Measurements from ENCODE around the gene GOLGA8S.
"Not testable (repeated sequence)": the region's sequence is repeated elsewhere in the genome, so short reads cannot be mapped to it uniquely, and the experiment has no call there.

Gene GOLGA8S, protein sequence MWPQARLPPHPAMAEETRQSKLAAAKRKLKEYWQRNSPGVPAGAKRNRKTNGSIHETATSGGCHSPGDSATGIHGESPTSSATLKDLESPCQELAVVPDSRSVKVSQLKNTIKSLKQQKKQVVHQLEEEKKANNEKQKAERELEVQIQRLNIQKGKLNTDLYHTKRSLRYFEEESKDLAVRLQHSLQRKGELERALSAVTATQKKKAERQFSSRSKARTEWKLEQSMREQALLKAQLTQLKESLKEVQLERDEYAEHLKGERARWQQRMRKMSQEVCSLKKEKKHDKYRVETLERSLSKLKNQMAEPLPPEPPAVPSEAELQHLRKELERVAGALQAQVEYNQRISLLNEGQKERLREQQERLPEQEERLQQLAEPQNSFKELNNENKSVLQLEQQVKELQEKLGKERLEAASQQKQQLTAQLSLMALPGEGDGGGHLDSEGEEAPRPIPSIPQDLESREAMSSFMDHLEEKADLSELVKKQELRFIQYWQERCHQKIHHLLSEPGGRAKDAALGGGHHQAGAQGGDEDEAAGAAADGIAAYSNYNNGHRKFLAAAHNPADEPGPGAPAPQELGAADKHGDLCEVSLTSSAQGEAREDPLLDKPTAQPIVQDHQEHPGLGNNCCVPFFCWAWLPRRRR

DNA sequence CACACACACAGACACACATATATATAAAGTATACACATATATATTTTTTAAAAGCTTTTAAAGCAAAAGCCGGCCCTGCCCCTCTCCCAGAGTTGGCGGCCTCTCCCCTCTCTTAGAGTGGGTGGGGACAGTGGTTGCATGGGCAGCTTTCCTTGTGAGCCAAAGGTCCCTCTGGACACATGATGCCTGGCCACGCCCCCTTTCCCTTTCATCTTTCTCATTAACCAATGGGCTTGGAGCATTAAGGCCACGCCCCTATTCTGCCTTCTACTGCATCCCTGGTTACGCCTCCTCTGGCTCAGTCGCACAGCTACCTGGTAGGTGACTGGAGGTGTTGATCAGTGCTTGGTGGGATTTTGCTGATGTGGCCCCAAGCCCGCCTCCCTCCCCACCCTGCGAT is at the start of gene GOLGA8S:
GOLGA8S (plus strand) TSS at position 301 of the 400 bp plus-strand sequence; CDS start at position 363, 62 bp downstream.
- DNase-seq (ENCODE audit: low spot score), result not testable (repeated sequence)

DNA sequence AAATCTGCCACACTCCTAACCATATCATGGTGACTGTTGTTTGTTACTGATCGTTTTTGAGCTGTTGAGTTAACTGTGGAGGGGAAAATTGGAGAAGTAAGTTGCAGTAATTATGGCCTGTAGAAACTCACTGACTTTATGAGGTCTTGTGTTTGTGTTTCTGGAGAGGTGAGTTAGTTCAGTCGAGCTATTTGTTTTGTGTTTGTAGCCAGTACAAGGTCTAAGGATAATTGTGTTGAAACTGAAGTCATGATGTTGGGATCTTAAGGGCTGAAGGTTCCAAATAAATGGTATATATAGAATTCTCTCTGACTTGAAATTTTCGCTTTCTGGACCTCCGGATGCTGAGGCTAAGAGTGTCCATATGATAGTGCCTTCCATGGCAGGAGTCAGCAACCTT is 49.7 kb upstream of the GOLGA8S start:
- DNase-seq (ENCODE audit: low spot score), result peak; percentile 7

DNA sequence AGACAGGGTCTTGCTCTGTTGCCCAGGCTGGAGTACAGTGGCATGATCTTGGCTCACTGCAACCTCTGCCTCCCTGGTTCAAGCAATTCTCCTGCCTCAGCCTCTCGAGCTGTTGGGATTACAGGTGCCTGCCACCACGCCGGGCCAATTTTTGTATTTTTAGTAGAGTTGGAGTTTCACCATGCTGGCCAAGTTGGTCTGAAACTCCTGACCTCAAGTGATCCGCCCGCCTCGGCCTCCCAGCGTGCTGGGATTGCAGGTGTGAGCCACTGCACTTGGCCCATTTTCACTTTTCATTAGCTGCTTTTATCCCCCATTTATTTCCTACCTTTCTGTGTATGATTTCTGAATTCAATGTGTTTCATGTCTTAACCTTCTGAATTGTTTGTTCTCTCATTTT is 48.6 kb upstream of the GOLGA8S start:
- DNase-seq (ENCODE audit: low spot score), result not testable (repeated sequence)

DNA sequence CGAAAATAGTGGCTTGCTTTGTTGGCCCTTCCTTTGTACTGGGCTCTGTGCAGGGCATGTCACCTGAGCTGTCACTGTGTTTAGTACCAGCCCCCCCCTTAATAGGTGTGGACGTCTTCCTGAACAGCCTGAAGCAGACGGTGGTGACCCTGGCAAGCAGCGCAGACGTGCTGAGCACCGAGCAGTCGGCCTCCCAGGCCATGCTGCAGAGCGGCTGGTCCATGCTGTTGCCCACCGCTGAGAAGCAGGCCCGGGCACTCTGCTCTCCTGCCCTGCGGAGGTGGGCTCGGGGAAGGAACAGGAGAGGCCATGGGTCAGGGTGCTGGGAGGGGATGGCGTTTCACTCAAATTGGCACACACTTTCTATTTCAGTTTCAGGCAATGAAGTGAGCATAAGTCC is 43.3 kb upstream of the GOLGA8S start:
- not testable (repeated sequence) for DNase-seq (ENCODE audit: low spot score)

DNA sequence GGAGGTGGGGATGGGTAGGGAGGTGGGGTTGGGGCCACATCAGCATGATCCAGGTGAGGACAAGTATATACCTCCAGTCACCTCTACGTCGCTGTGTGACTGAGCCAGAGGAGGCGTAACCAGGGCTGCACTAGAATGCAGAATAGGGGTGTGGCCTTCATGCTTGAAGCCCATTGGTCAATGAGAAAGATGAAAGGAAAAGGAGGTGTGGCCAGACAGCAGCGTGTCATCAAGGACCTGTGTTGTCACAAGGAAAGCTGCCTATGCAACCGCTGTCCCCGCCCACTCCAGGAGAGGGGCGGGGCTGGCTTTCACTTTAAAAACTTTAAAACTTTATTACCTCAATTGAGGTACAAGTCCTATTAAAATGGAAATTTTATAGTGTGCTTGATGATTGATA is 20.5 kb upstream of the GOLGA8S start, which contains the start of gene GOLGA6L26:
GOLGA6L26 (minus strand) TSS at position 101 of the 400 bp plus-strand sequence; CDS start at position 40, 61 bp downstream.
- DNase-seq (ENCODE audit: low spot score), result not testable (repeated sequence)

DNA sequence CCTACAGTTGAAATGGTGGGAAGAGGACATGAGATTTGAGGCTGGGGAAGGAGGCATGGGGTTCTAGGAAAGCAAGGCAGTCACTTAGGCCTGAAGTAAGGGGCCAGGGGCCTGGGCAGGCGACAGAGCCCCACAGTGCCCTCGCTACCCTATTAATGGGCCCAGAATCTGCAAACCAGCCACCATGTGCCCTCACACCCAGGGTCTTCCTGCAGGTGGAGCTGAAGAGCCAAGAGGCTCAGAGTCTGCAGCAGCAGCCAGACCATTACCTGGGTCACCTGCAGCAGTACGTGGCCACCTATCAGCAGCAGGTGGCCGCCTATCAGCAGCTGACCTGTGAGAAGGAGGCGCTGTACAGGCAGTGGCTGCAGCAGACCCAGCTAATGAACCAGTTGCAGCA is 8.1 kb downstream of the GOLGA8S start:
- not testable (repeated sequence) for DNase-seq (ENCODE audit: low spot score)

DNA sequence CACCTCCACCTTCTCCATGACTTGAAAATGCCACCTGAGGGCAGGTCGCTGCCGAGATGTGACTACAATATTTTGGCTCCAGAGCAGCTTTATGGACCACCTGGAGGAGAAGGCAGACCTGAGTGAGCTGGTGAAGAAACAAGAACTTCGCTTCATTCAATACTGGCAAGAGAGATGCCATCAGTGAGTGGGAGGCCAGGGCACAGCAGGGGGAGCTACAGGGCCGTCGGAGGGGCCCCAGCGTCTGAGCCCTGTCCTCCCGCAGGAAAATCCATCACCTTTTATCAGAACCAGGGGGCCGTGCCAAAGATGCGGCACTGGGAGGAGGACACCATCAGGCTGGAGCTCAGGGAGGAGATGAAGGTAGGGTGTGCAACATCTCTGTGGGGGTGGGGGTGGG is 9.7 kb downstream of the GOLGA8S start:
- not testable (repeated sequence) for DNase-seq (ENCODE audit: low spot score)

DNA sequence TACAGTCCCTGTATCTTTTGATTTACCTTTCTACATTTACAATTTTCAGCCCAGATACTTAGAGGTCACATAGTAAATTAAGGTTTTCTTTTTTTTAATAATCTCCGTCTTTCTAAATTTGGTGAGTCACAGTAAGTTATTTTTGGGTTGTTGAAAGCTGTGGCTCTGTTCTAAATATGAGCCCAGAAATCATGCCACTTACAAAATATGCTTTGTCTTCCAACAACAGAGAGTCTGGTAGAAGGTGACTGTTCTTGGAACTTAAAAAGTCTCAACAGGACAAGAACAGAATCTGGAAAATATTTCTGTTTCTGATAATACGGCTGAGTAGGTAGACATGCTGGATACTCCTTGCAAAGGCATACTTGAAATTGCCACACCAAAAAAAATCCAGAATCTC is 16.0 kb downstream of the GOLGA8S start:
- no peak for DNase-seq (ENCODE audit: low spot score)

DNA sequence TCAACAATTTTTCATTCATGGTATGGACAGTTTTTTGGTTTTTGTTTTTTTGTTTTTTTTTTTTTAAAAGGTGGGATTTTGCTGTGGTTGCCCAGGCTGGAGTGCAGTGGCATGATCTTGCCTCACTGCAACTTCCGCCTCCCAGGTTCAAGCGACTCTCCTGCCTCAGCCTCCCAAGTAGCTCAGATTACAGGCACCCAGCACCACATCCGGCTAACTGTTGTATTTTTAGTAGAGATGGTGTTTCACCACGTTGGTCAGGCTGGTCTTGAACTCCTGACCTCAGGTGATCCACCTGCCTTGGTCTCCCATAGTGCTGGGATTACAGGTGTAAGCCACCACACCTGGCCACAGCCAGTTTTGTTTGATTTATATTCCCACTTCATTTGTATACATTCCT is 16.6 kb downstream of the GOLGA8S start:
- DNase-seq (ENCODE audit: low spot score), result not testable (repeated sequence)

DNA sequence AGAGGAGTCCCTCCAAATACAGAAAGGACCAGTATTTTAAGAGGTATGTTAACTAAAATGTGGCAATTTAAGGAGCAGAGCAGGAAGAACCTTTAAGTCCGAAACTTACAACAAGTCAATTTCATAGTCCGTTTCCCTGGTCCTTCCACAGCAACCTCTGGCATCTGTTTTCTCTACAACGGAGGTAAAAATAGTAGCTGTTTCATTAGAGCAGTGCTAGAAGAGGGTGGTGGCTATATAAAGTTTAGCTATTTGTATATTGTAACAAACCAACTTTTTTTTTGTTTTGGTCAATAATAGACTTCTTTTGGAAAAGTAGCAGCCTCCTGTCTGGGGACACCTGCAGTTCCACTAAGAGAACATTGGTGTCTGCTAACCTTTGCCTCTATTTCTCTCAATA is 17.3 kb downstream of the GOLGA8S start:
- not testable (repeated sequence) for DNase-seq (ENCODE audit: low spot score)

DNA sequence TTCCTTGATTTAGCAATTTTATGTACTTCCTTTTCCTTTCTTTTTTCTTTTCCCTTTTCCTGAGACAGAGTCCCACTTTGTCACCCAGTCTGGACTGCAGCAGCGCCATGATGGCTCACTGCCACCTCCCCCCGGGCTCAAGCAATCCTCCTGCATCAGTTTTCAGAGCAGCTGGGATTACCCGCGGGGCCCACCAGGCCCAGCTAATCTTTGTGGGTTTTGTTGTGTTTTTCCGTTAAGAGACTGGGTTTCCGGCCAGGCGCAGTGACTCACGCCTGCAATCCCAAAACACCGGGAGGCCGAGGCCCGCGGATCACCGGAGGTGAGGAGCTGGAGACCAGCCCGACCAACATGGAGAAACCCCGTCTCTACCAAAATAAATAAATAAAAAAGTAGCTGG is 17.7 kb downstream of the GOLGA8S start:
- DNase-seq (ENCODE audit: low spot score), result no peak

DNA sequence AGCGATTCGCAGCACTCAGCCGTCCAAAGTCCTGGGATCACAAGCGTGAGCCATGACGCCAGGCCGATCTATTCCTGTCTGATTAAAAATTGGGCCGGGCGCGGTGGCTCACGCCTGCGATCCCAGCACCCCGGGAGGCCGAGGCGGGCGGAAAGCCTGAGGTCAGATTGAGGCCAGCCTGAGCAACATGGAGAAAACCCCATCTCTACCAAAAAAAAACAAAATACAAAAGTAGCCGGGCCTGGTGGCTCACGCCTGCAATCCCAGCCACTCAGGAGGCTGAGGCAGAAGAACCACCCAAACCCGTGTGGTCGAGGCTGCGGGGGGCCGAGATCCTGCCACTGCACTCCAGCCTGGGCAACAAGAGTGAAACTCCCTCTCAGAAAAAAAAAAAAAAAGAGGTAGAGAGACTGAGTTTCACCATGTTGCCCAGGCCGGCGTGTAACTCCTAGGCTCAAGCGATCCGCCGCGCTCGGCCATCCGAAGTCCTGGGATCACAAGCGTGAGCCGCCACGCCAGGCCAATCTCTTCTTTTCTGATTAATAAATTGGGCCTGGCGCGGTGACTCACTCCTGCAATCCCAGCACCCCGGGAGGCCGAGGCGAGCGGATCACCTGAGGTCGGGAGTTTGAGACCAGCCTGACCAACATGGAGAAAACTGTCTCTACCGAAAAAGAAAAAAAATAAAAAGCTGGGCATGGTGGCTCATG is 18.5 kb downstream of the GOLGA8S start:
- not testable (repeated sequence) for DNase-seq (ENCODE audit: low spot score)

DNA sequence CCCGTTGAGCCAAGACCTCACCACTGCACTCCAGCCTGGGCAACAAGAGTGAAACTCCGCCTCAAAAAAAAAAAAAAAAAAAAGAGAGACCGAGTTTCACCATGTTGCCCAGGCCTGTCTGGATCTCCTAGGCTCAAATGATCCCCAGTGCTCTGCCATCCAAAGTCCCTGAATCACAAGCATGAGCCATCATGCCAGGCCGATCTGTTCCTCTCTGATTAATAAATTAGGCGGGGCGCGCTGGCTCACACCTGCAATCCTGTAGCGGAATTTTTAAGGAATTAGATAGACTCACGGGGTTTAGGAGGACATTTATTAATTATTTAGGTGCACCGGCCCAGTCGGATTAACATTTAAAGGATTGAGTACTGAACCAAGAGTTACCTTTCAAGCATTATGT is 19.7 kb downstream of the GOLGA8S start:
- not testable (repeated sequence) for DNase-seq (ENCODE audit: low spot score)

DNA sequence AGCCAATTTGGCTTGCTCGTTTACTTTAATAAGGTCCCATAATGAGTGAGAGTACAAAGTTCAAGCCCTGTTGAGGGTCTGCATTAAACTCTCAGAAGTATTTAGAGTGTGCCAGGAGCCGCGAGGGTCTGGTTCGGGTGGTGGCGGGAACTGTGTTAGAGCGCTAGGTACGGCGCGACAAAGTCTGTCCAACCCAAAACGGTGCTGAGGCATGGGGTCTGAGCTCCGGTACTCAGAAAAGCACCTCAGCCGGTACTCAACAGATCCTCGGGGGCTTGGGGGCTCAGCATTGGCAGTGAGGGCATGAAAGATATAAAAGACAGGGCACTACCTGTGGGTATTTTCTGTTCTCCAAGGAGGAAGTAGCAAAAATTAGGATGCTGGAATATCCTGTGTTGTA is 24.4 kb downstream of the GOLGA8S start:
- not testable (repeated sequence) for DNase-seq (ENCODE audit: low spot score)

DNA sequence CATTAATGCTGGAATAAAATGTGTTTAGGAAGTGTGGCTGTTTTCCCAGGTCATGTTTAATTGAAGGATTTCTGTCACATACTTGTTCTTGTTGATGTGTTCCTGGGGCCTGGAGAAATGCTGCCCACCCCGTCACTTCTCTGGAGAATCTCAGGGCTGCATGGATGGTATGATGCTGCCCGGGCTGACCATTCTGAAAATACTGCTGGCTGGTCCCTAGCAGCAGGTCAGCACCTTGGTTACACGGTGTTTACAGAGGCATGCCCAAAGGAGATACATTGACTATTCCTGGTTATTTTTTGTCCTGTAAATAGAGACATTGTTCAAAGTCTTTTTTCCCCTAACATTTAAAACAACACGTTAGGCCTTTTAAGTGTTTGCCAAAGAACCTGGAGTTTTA is 26.2 kb downstream of the GOLGA8S start:
- DNase-seq (ENCODE audit: low spot score), result not testable (repeated sequence)

DNA sequence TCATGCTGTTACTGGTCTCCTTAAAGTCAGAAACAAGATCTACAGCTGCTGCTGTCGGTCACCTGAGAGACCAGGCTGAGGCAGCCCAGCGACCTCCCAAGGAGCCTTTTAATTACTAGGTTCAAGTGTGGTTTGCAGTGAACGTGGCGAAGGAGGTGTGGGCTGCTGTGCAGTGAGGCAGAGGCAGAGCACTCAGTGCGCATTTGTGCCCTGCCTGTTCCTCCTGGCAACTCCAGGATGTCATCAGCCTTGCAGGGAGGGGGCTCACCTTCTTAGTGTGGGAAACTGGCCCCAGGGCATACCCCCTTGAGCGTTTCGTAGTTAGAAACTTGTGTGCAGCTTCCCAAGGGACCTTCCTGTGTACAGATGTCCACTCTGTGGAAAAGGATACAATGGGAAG is 26.6 kb downstream of the GOLGA8S start:
- not testable (repeated sequence) for DNase-seq (ENCODE audit: low spot score)

DNA sequence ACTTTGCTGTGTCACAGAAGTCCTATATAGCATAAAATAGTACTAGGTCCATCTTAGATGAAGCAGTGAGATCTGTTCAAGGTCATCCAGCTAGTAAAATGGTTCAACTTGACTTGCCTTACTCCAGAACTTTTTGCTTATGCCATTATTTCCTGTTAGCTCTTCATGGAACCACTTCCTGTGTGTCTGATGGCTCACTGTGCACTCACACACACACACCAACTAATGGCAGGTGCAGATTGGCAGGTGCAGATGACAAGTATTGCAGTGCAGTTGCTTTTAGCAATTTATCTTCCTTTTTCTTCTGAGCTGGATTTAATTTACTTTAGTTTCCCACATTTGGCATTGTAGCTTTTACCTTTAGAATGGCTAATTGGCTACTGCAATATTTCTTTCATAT is 29.8 kb downstream of the GOLGA8S start:
- DNase-seq (ENCODE audit: low spot score), result no peak

DNA sequence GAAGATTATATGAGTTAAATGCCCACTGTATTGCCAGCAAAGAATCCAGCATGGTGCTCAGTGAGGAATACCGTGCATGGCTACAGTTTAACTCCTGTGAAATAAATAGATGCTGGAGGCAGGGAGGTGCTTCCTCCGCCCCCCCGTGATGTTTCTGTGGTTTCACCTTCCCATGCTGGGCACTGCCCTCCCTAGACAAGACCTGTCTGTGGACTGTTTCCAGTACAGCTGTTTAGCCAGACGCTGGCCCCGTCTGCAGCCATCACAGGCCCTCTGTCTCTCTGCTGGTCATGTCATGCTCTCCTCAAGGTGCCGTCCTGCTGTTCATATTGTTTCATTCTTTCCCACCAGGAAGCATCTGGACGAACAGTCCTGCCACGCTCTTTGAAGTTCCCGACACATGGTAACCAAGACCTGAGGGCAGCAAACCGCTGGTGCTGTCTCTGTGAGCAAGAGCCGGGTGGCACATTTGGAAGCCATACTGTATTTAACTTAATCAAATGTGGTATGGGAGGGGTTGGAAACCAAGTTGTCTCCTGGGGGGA is 31.4 kb downstream of the GOLGA8S start:
- no peak for DNase-seq (ENCODE audit: low spot score)

DNA sequence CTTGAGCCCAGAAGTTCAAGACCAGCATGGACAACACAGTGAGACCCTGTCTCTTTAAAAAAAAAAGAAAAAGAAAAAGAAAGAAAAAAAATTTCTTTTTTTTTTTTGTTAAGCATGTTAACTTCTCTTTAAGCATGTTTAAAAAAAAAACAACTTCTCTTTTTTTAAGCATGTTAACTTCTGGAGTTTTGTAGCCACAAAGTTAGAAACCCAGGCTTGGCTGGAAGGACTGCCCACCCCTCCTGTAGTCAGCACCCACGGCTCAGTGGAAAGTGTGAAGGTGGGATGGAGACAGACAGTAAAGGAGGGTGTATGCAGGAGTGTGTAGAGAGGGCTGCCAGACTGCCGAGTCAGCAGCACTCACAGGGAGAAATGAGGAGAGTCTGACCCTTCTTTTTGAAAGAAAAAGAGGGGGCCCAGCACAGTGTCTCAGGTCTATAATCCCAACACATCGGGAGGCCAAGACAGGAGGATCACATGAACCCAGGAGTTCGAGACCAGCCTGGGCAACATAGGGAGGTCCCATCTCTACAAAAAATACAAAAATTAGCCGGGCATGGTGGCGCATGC is 33.2 kb downstream of the GOLGA8S start:
- DNase-seq (ENCODE audit: low spot score), result no peak

DNA sequence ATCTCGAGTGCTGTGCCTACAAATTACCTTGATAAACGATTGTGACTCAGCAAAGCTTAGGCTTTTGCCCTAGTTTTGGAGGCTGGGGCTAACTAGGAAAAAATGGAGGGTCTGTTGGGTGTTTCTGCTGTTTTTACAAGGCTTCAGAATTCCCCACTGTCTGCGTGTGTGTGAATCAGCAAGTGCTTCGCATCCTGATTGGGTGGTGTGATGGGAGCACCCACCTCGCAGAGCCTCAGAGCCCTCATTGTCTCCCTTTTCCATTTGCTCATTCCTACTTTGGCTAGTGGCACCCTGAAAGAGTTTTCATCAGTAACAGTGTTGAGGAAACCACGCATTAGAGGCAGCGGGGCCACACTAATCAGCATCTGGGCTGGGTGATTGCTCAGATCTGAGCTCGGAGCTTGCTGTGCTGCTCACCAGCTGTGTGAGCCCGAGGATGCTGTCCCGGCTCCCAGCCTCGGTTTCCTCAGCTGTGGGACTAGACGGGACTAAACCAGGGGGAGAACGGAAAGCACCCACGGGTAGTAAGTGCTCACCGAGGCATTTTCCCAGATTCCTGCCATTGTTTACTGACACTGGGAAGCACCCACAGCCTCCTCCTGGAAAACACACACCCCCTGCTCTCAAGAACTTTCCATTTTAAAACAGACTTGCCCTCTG is 40.6 kb downstream of the GOLGA8S start:
- no peak for DNase-seq (ENCODE audit: low spot score)

DNA sequence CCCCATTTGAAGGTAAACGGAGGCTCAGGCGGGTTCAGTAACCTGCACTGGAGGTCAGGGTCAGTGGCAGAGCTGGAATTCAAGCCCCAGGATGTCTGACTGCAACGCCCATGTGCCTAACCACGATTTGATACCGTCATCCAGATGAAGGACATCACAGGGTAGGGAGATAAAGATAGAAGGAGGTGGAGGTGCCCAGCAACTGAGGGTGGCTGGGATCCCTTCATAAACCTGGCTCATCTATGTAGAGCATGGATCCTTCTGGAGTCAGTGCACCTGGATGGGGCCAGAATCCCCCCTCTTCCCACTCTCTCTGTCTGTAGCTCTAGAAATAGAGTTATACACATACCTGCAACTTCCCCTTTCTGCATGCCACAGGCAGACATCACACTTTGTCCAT is 41.3 kb downstream of the GOLGA8S start:
- no peak for DNase-seq (ENCODE audit: low spot score)

All from HuH-7.5 (cell line).